Lower lobe of right lung (tissue), 2 donors: ENCODE measurements around the gene OR6C74. TPM values are rescaled to one million over a fixed set of nuclear protein-coding genes. Genes with fewer than 3 reads are reported as not detected.

Source experiments
- ATAC-seq, 2 donors: fragments of 200-7000 bp; cut with Tn5 transposase; one replicate each; pipeline ENCODE4 v1.9.1; 2020 to 2022; ENCODE audit warnings: mild to moderate bottlenecking in 2 of 2, moderate library complexity in 2 of 2
- DNase-seq: peaks from one replicate; pipeline ENCODE4 v3.0.0-alpha.2; 2020
- H3K27ac ChIP-seq: fragments of 200-600 bp; one replicate; pipeline ENCODE4 v1.8.0; 2022
- H3K27me3 ChIP-seq: fragments of 200-600 bp; one replicate; pipeline ENCODE4 v1.8.0; 2022; ENCODE audit warnings: low read depth
- H3K36me3 ChIP-seq: fragments of 200-600 bp; one replicate; pipeline ENCODE4 v1.8.0; 2022; ENCODE audit warnings: mild to moderate bottlenecking
- H3K4me1 ChIP-seq: fragments of 200-600 bp; one replicate; pipeline ENCODE4 v1.8.0; 2022
- H3K4me3 ChIP-seq: fragments of 200-600 bp; one replicate; pipeline ENCODE4 v1.8.0; 2022; ENCODE audit warnings: mild to moderate bottlenecking
- H3K9me3 ChIP-seq: fragments of 200-600 bp; one replicate; pipeline ENCODE4 v1.8.0; 2022
- CTCF ChIP-seq: fragments of 200-600 bp; IDR thresholded peaks from one replicate; pipeline ENCODE4 v1.8.0; 2022; ENCODE audit warnings: antibody characterized with exemption, mild to moderate bottlenecking
- intact Hi-C: fragments of 100-400 bp; cut with DNase I; formaldehyde crosslinking; loops from one replicate; pipeline ENCODE4 v1.11.0; 2022
- total RNA-seq: library from RNA; stranded (reverse); fragmentation: NEBNext Ultra II Directional; extraction: Animal tissue kit (Norgen Biotek cat#: 25700); gene quantifications from one replicate; pipeline ENCODE4 v1.2.1, GENCODE V29; 2021
- donor health status: DM: no; HTN: yes; CAD: no; lungs with severe emphysema.

Gene OR6C74
- total RNA-seq, 1 donor from 2014 or later, result not detected

DNA sequence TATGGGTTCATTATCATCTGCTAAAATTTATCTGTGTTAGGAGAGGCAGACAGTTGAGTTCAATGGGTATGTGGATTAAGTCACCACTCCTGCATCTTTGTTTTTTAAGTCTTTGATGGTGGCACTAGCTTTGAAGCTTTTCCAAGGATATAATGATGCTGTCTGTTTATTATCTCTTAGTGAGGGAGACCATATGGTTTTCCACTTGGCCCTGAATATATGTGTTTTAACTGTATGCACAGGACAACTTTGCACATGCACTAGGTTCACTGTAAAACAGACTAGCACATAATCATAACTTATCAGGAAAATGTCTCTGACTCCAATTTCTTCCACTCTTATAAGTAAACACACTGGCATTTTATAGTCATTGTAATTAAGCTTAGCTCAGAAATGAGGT lies 8.9 kb downstream of the OR6C74 start:
- no peak for TF ChIP-seq CTCF
- no peak overlapping the region for H3K4me3 ChIP-seq
- no peak overlapping the region for H3K27ac ChIP-seq
- H3K27me3 ChIP-seq, result no peaks in the 10 kb centered on the region
- DNase-seq (no peak), ATAC-seq (no peak)
- intact Hi-C loops, result no loop called here
- H3K4me1 ChIP-seq, result no peaks in the 10 kb centered on the region
- no peaks in the 10 kb centered on the region for H3K9me3 ChIP-seq
- no peaks in the 10 kb centered on the region for H3K36me3 ChIP-seq

- H3K27ac ChIP-seq, result no peak overlapping the region
- H3K27me3 ChIP-seq, result no peaks in the 10 kb centered on the region
- DNase-seq, result no peak
- no peaks in the 10 kb centered on the region for H3K9me3 ChIP-seq
- H3K4me1 ChIP-seq, result no peaks in the 10 kb centered on the region
- ATAC-seq, result no peak
- H3K4me3 ChIP-seq, result no peak overlapping the region
- intact Hi-C loops, result no loop called here
- H3K36me3 ChIP-seq, result no peaks in the 10 kb centered on the region
- no peak for TF ChIP-seq CTCF
These were observed 12.4 kb downstream of the OR6C74 start for GRCh38 chr12:55256831-55257230.

DNA sequence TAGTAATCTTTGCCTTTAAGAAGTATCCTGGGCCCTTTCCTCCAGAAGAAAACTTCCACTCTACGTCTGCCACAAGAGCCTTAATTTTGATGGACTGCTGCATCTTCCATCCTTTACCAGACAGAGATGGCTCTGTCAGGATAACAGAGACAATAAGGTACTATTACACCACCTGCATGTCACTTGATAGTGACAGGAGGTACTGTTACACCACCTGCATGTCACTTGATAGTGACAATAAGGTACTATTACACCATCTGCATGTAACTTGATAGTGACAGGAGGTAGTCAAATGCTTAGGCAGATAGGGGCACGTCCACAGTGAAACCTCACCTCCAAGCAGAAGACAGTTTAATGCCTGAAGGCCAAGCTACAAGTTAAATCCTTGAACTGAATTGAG lies 13.9 kb downstream of the OR6C74 start:
- Histone ChIP-seq H3K27me3 (no peaks in the 10 kb centered on the region), H3K4me1 (no peaks in the 10 kb centered on the region), H3K4me3 (no peak overlapping the region), H3K9me3 (no peaks in the 10 kb centered on the region), H3K27ac (no peak overlapping the region), H3K36me3 (no peaks in the 10 kb centered on the region)
- ATAC-seq (no peak), DNase-seq (no peak)
- intact Hi-C loops, result no loop called here
- TF ChIP-seq CTCF, result no peak

- H3K4me3 ChIP-seq, result no peak overlapping the region
- ATAC-seq (no peak), DNase-seq (no peak)
- peaks cover 5% of the 10 kb centered on the region for H3K27me3 ChIP-seq
- no peak overlapping the region for H3K27ac ChIP-seq
- no peaks in the 10 kb centered on the region for H3K4me1 ChIP-seq
- H3K9me3 ChIP-seq, result no peaks in the 10 kb centered on the region
- no peaks in the 10 kb centered on the region for H3K36me3 ChIP-seq
- intact Hi-C loops, result no loop called here
- no peak for TF ChIP-seq CTCF
These were observed 36.6 kb downstream of the OR6C74 start for GRCh38 chr12:55280991-55281390.

GRCh38 chr12:55289999-55290398 lies 45.6 kb downstream of the OR6C74 start:
- Histone ChIP-seq H3K4me3 (no peak overlapping the region), H3K9me3 (no peaks in the 10 kb centered on the region), H3K36me3 (no peaks in the 10 kb centered on the region), H3K4me1 (no peaks in the 10 kb centered on the region), H3K27me3 (no peaks in the 10 kb centered on the region), H3K27ac (no peak overlapping the region)
- intact Hi-C loops, result no loop called here
- DNase-seq (no peak), ATAC-seq (no peak)
- no peak for TF ChIP-seq CTCF

Other genes starting within 250 kb of the OR6C74 start
- gene NEUROD4, start 224.6 kb upstream of the OR6C74 start, total RNA-seq, result not detected
- not detected for gene OR9K2, start 118.2 kb upstream of the OR6C74 start, total RNA-seq
- not detected for gene OR10A7, start 23.6 kb upstream of the OR6C74 start, total RNA-seq
- gene OR6C6, start 52.0 kb downstream of the OR6C74 start, total RNA-seq, result not detected
- not detected for gene OR6C1, start 69.7 kb downstream of the OR6C74 start, total RNA-seq
- gene OR6C3, start 86.1 kb downstream of the OR6C74 start, total RNA-seq, result not detected
- not detected for gene OR6C75, start 118.4 kb downstream of the OR6C74 start, total RNA-seq
- gene OR6C65, start 155.9 kb downstream of the OR6C74 start, total RNA-seq, result not detected
- gene OR6C76, start 181.6 kb downstream of the OR6C74 start, total RNA-seq, result not detected
- not detected for gene OR6C2, start 199.5 kb downstream of the OR6C74 start, total RNA-seq
- gene OR6C70, start 225.5 kb downstream of the OR6C74 start, total RNA-seq, result not detected
- not detected for gene OR6C68, start 247.8 kb downstream of the OR6C74 start, total RNA-seq